Activated CD4-positive, alpha-beta T cell treated with anti-CD3 and anti-CD28 coated beads for 24 hours (primary cell): ENCODE results near the gene PANK4.

Source experiments
- DNase-seq, 2 donors: peaks; one replicate each; pipeline ENCODE4 v3.0.0-alpha.2; 2020; ENCODE audit warnings: low read depth in 2 of 2

PANK4 gene

DNA sequence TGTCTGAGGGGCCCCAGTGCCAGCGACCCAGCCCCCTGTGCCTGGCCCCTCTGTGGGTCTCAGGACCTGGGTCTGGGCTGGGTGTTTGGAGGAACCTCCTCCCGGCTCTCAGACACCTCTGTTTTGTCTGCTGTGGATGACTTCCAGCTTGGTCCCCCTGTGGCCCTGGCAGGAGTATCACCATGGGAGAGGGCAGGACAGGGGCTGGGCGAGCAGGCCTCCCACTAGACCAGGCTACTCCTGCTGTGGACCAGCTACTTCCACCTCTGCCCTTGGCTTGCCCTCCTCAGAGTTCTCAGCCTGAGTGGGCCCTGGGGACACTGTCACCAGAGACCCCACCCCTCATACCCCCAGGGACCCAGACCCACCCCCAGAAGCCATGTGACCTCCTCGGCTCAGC, 28.5 kb downstream of the PANK4 start:
- DNase-seq, result no peak

DNA sequence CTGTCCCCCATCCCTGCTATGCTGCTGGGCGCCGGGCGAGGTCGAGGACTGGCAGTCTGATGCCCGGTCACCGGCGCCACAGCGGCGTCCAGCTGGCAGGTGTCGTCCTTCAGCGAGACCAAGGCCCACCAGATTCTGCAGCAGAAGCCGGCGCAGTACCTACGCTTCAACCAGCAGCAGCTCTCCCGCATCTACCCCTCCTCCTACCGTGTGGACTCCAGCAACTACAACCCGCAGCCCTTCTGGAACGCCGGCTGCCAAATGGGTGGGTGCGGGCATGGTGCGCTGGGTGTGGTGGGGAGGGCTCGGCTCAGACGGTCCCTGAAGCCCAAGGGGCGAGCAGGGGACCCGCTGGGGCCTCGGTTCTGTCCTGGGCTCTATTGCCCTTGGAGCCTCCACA, 29.6 kb downstream of the PANK4 start:
- DNase-seq, result no peak

DNA sequence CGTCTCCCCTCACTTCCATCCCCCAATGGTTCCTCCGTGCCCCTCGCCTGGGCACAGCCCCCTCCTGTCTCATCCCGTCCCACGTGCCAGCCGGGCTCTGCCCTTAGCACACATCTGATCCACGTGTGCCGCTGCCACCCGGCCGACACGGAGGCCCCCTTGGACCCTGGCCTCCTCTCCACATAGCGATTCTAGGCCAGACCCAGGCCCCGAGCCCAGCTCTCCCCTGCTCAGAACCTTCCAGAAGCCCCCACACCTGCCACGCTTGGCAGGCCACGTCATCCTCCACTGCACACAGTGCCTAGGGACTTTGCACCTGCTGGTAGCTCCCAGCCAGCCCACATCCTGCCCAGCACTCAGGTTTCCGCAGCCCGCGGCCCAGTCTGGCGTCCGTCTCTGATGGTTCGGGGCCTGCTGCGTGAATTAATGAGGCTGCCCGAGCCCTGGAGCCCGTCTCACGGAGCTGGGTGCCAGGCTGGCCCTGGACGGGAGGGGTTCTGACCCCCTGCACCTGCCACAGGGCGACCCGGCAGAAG, 30.2 kb downstream of the PANK4 start:
- no peak for DNase-seq

DNA sequence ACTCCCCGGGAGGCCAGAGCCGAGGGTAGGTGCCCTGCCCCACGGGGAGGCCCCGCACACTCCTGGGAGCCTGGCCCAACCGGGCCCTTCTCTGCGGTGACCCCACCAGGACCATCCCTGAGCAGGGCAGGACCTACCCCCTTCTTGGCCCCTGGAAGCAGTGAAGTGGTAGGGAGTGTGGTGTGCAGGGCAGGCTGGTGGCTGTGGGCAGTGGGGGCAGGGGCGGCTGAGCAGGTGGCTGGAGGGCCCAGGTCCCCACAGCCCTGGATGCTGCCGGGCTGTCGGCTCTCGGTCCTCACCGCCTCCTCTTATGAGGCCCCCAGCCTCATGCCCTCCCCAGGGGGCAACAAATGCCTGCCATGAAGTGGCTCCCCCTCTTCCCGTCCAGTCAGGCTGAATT, 30.9 kb downstream of the PANK4 start:
- no peak for DNase-seq

DNA sequence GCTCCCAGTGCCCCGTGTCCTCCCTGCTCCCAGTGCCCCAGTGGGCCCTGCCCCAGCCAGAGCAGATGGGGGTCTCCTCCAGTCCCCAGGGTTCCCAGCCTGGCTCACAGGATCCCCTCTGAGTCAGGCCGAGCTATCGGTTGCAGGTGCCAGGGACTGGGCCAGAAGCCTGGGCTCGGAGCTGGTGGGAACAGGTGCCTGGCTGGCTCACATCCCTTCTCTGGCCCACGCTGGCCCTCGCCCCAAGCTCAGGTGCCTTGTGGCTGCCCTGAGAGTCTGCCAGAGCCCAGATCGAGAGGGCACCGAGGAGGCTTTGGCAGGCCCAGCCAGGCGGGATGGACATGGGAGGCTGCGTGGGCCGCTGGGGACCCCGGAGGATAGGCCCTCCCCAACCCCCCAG, 31.4 kb downstream of the PANK4 start:
- DNase-seq, result no peak

DNA sequence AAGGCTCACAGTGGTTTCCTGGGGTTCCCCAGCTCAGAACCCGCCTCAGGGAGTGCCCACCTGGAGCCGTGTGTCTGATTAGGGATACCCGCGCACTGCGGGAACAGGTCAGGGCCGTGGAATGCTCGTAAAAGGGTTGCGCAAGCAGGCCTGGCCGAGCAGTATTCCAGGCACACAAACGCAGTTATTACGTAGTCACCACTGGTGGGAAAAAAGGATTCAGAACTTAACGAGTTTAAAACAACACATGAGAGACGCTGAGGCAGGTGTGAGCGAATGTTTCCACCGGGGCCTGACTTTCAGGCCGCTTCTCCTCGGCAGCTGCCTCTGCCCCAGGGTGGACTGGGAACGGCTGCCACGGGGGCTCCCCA, 32.1 kb downstream of the PANK4 start:
- DNase-seq, result no peak

DNA sequence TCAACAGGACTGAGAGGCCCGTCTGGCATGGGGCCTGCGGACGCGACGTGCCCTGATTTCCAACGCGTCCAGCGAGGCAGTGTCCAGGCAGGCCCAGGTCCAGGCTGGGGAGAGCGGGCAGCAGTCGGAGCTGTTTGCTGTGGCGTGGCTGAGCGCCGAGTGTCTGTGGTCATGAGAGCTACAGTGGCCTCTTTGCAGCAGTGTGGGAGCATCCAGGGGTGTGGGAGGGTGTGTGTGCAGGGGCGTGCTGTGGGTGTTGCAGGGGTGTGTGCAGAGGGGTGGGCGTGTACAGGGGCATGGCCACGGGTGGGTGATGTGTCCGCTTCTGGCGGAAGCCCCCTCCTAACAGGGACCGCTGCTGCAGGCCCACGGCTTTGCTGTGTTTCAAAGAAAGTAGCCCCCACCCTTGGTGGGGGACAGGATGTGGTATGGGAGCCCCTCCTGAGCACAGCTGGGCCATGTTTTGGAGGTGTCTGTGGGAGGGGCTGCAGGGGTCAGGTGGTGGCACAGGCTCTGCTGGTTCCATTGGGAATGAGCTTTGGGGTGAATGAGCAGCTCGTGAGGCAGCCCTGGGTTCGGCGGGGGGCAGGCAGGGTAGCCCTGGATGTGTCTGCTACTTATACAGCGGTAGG, 32.6 kb downstream of the PANK4 start:
- no peak for DNase-seq

DNA sequence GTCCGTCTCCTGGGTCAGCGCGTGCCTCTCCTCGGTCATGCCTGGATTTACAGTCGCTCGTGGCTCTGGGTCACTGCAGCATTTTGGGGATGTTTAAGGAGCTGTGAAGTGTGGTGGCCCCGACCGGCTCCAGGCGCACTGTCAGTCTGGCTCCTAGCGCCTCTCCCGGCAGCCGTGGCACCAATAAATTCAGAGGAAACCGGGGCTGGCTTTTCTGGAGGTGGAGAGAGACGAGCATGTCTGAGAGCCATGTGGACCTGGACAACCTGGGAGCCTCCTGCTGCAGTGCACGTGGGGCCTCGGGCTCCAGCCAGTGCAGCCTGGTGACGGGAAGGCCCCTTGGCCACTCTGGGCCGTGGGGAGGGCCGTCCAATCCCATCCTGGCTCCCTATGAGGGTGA, 33.2 kb downstream of the PANK4 start:
- DNase-seq, result no peak

DNA sequence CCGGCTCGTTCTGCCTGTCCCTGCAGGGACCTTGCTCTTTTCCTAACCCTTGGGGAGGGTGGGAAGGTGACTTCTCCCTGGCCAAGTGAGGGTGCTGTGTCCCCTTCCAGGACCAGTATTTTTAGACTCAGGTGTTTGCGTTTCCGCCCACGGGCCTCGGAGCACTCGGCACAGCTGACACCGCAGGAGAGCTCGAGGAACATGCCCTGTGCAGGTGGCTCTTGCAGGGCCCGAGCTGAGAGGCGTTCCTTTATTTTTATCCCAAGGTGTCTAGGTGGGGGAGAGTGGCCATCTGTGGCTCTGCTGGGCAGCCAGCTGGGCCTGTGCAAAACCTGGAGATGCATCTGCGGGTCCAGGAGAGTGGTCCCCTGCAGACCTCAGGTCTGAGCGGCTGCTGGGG, 34.3 kb downstream of the PANK4 start:
- DNase-seq, result no peak

DNA sequence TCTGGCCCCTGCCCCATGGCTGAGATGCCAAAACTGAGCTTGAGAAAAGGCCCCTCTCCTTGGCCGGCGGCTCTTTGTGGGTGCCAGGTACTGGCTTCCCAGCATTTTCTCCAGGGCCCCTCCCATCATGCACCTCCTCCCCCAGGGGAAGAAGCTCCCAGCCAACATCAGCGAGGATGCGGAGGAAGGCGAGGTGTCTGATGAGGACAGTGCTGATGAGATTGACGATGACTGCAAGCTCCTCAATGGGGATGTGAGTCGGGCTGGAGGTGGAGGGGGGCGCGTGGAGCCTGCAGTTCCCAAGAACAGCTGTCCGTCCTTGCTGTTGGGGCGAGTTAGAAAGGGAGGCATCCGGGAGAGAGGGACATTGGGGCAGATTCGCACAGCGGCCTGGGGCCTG, 36.8 kb downstream of the PANK4 start:
- no peak for DNase-seq

DNA sequence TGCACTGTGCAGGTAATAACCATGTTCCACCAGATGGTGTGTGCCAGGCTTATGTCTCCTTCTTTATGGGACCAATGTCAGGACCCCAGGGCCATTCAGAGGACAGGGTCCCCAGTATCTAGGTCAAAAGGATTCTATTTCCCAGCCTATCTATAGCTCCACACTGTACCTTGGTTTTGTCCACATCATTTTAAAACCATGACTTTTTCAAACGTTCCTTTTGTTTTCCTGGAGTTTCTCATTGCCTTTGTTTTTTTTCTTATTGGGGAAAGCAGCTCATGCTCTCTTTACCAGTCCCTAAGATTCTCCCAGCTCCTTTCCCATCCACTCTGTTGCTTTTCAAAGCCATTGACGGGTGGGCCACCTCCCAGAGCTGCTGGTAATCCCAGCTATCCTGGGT, 37.7 kb downstream of the PANK4 start:
- DNase-seq, result no peak

DNA sequence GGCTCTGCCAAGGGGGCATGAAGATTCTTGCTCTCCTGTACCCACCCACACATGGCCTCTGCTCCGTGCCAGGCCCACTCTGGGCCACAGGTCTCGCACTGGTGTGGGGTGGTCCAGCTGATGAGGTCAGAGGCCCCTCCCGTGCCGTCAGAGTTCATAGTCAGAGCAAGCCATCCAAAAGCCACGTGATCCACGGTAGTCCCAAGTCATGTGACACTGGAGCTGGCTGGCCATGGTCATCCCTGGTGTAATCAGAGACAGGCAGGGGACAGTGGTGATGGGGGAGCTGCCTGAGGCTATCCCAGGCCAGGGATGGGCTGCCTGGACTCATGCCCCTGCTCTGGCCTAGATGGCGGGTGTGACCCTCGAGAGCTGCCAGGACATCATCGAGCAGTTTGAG, 39.8 kb downstream of the PANK4 start:
- no peak for DNase-seq

DNA sequence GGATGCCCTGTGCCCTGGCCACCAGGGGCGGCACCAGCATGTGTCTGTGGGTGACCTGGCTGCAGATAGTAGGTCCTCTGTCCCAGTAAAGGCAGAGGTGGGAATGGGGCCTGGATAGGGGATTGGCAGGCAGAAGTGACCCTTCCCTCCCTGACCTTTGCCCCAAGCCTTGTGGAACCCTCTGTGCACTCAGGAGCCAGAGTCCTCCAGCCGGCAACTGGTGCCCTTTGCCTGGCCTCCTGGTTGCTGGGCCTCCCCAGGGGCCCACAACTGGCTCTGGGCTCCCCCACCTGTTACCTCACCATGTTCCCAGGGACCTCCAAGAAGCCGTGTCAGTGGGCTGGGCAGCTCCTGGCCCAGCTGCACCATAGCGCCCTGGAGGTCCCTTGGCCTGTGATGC, 40.4 kb downstream of the PANK4 start:
- DNase-seq, result no peak

DNA sequence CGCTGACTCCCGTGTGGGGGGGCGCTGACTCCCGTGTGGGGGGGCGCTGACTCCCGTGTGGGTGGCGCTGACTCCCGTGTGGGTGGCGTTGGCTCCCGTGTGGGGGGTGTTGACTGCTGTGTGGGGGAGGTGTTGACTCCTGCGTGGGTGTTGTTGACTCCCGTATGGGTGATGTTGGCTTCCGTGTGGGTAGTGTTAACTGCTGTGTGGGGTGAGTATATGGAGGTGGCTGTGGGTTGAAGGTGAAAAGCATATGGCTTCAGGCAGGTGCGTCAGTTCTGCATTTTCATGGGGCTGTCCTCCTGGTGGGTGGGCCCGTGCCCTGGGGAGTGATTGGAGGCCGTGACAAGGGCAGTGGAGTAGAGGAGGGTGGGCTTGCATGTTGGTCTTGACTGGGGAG, 42.4 kb downstream of the PANK4 start:
- DNase-seq, result no peak

DNA sequence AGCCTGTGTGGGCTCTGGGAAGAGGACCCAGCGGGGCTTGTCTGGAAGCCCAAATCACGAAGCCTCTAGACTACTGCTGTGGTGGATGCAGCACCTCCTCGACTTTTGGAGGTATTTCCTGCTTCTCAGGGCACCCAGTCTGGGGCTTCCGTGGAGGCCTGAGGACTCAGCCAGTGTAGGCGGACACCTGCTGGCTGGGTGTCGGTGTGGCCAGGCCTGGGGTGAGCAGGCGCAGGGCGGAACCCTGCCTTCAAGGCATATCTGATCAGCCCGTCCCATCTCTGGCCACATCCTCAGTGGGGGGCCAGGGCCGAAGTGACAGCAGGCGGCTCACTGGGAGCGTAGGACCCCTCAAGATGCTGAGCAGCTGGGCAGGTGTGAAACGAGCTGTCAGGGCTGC, 43.4 kb downstream of the PANK4 start:
- DNase-seq, result no peak

DNA sequence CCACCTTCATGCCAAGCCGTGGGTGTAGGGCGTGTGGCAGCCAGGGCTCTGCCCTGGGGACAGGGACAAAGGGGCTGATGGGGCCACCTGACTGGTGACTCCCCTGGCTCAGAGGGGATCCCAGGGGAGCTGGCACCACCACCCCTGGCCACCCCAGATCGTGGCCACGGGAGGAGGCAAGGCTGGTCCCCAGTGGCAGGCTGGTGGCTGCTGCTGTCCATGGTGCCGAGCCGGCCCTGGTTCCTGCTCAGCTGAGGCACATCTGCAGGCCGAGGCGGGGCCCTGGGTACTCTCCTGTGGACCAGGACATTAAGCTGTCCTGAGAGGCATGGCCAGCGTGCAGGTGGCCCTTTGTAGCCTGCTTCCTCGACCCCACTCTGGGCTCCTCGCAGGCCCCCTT, 43.8 kb downstream of the PANK4 start:
- DNase-seq, result no peak

DNA sequence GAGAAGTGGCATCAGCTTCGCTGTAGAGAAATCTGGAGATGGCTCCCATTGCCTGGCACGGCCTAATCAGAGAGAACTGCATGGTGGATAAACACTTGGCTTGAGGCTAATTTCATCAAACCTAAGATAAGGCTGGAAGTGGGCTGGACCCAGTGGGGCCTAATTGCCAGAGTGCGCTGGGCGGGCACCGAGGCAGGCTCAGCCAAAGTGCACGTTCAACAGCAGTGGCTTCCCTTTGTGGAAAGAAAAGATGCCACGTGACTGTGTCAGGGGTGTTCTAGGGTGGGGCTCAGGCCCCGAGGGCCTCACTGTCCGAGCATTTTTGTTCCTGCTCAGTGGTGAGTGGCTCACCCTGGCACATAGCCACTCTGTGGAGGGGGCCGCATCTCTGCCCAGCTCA, 44.5 kb downstream of the PANK4 start:
- no peak for DNase-seq

DNA sequence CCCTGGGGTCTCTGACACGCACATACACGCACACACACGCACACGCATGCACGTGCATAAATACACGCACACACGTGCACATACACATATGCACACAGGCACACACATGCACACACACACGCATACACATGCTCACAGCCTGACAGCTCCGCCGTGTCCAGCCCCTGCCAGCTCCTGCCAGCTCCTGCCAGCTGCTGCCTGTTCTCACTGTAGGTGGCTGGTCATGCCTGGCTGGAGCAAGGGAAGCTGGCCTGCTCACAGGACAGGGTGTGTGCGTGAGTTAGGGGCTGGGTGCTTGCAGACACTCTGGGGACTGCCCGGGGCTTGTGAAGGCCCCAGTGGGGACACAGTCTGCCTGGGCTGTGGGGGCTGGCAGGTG, 45.4 kb downstream of the PANK4 start:
- no peak for DNase-seq

DNA sequence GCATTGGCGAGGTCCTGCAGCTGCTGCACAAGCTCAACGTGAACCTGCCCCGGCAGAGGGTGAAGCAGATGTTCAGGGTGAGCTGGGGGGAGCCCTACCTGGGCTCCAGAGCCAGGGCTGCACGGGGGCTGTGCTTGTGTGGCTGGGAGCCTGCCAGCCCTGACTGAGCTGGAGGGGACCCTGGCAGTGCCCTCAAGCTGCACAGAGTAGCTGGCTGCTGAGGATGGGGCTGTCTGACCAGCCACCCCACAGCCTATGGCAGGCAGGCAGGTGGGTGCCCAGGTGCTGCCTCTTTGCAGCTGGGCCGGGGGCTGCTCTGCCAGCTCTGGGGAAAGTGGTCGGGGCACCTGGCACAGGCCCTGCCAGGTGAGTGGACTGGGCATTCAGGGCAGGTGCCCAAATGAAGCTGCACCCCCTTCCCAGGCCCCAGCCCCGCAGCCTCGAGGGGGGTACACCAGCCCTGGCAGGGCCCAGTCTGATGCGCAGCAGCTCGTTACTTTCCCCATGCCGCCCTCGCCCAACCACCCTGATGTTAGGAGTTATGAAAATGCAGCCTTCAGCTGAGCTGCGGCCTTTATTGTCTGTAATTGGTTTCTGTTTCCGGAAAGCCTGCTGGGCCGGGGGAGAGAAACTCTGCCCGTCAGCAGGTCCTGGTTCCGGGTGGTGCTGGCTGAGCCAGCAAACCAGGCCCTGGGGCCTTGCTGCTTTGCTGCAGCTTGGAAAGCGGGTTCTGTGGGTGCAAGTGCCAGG, 46.0 kb downstream of the PANK4 start:
- no peak for DNase-seq

DNA sequence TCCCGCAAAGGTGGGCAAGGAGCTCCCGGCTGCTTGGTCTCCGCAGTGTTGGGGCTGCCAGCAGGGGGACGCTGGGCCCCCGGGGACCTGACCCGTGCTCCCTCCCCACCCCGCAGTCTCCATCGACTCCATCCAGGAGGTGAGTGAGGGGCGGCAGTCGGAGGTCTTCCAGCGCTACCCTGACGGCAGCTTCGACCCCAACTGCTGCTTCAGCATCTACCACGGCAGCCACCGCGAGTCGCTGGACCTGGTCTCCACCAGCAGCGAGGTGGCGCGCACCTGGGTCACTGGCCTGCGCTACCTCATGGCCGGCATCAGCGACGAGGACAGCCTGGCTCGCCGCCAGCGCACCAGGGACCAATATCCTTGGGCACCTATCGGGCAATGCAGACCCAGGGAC, 46.8 kb downstream of the PANK4 start:
- no peak for DNase-seq

DNA sequence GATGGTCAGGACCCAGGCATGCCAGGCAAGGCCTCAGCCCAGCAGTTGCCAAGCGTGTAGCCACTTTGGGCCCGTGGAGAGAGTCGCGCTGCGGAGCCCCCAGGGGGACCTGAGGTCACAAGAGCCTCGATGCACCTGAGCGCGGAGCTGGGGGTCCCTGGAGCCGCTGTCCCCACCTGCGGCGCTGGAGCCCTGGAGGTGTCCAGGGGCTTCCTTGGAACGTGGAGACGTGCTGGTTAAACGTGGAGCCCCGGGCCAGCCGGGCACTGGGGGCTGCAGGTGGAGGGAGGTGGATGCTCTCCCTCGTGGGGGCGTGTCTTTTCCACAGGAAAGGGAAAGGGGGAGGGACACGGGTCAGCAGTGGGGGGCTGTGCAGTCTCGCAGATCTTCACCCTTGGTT, 47.2 kb downstream of the PANK4 start:
- DNase-seq, result no peak

DNA sequence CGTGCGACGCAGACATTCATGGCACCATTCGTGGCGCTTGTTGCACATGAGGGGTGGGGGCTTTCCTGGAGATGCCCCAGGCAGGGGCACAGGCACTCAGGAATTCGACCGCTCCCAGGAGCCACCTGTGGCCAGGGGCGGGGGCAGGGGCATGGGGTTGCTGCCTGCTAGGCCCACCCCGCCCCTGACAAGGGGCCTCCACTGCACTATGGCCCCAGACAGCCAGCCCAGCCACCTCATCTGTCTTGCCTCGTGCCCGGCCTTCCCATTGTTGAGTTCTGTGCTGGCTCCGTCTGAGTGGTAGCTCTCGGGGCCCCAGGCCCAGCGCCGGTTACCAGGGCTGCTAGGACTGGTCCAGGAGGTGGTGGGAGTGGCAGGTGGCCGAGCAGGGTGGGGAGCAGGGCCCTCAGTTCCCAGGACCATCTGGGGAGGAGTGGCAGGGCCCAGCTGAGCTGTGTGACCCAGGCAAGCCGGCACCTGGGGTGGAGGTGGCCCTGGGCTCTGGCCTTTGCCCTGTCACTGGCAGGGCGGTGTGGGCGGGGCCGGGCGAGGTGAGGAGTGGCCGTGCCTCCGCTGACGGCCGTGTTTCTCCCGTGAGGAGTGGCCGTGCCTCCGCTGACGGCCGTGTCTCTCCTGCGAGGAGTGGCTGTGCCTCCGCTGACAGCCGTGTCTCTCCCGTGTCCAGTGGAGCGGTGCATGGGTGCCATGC, 48.5 kb downstream of the PANK4 start:
- DNase-seq, result no peak

DNA sequence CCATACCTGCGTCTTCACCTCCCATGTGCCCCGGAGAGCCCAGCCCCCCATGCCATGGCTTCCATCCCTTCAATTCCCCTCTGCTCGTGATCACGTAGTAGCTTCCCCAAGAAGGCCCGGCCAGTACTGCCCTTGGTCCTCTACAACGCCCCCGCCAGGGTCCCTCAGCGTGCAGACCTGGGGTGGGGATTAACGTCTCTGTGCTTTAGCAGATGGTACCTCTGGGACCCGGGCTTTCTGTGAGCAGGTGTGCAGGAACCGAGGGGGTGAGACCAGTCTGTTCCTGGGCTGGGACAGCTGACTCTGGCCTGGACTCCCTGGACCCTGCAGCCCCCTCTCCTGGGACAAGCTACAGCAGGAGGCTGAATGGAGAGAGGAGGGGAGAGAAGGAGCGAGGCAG, 49.1 kb downstream of the PANK4 start:
- DNase-seq, result no peak
